AG04449 (cell line): ENCODE data around the gene SEMA3B.
A peak's percentile ranks its signal among the peaks of the same experiment; 100 is the strongest.
"Not testable (repeated sequence)": the region's sequence is repeated elsewhere in the genome, so short reads cannot be mapped to it uniquely, and the experiment has no call there.

Source experiments
- CTCF ChIA-PET: fragments of 350-600 bp; formaldehyde crosslinking; extraction: SDS; loops from one replicate; lab custom pipeline; 2021; ENCODE audit warnings: antibody characterized with exemption; lab: Yijun Ruan, JAX
- POLR2A ChIA-PET: fragments of 400-600, 350-600 bp; formaldehyde crosslinking; extraction: SDS; loops from one replicate; lab custom pipeline; 2020; ENCODE audit warnings: antibody characterized with exemption, inconsistent platforms; lab: Yijun Ruan, JAX
- DNase-seq: peaks from one replicate; pipeline ENCODE4 v3.0.0-alpha.2; 2010; ENCODE audit warnings: low read depth, low spot score
- H3K4me3 ChIP-seq: 2 replicates; pipeline ENCODE4 v1.5.1; 2011; ENCODE audit warnings: low read depth, mild to moderate bottlenecking, control low read depth, low read length
- TF ChIP-seq, protein P1 (sequence below): IDR thresholded peaks from one replicate; pipeline ENCODE4 v1.5.1; 2011; ENCODE audit warnings: mild to moderate bottlenecking, moderate library complexity, low read length, control low read depth, inconsistent platforms; ENCODE audit not compliant: insufficient read depth; ENCODE audit errors: missing control alignments

The SEMA3B gene

GRCh38 chr3:50261505-50261904 lies 7.4 kb upstream of the SEMA3B start:
- H3K4me3 ChIP-seq, result no peak overlapping the region
- TF ChIP-seq, protein P1, sequence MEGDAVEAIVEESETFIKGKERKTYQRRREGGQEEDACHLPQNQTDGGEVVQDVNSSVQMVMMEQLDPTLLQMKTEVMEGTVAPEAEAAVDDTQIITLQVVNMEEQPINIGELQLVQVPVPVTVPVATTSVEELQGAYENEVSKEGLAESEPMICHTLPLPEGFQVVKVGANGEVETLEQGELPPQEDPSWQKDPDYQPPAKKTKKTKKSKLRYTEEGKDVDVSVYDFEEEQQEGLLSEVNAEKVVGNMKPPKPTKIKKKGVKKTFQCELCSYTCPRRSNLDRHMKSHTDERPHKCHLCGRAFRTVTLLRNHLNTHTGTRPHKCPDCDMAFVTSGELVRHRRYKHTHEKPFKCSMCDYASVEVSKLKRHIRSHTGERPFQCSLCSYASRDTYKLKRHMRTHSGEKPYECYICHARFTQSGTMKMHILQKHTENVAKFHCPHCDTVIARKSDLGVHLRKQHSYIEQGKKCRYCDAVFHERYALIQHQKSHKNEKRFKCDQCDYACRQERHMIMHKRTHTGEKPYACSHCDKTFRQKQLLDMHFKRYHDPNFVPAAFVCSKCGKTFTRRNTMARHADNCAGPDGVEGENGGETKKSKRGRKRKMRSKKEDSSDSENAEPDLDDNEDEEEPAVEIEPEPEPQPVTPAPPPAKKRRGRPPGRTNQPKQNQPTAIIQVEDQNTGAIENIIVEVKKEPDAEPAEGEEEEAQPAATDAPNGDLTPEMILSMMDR, result no peak
- ChIA-PET POLR2A (interaction anchor here (0.6 to 0.7 kb wide), 2 partner anchors 13 to 26 kb away, joined by 3 read pairs; no protein-coding TSS in a partner anchor), CTCF (interaction anchor here (0.8 to 47.4 kb wide), 7 partner anchors 4 to 68 kb away, joined by 3 to 1609 read pairs (median 4); partner anchors contain the start of genes GNAI2, LSMEM2, SEMA3B and SLC38A3)
- DNase-seq, result no peak

- POLR2A ChIA-PET, H3K4me3 ChIP-seq, DNase-seq: not testable (repeated sequence)
- CTCF ChIA-PET, result interaction anchor here (40.0 to 47.4 kb wide), 2 partner anchors 4 to 23 kb away, joined by 1609 read pairs; partner anchors contain the start of genes GNAI2, LSMEM2 and SEMA3B
Measured at GRCh38 chr3:50262200-50262599, 6.7 kb upstream of the SEMA3B start.

DNA sequence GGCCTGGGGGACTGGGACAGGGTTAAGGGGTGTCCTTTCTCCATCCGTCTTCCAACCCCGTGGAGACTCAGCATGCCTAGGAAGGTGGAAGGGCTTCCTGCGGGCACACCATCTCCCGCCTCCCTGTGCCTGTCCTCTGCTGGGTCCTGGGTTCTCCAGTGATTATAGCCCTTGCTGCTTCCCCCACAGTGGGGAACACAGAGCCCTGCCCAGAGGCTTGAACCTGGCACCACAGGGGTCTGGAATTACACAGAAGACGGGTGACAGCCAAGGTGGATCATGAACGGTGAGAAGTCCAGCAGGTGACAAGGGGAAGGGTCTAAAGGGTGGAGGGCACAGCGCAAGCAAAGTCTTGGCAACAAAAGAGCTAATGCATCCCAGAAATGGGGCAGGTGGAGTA lies 6.2 kb upstream of the SEMA3B start:
- CTCF ChIA-PET, result interaction anchor here (0.8 to 40.0 kb wide), 5 partner anchors 10 to 71 kb away, joined by 3 to 1609 read pairs (median 4); partner anchors contain the start of gene GNAI2
- TF ChIP-seq, protein P1, result no peak
- no peak for DNase-seq
- POLR2A ChIA-PET, result interaction anchor here (0.6 to 2.9 kb wide), 3 partner anchors 16 to 36 kb away, joined by 3 to 14 read pairs (median 7); partner anchors contain the start of gene GNAI2
- no peak overlapping the region for H3K4me3 ChIP-seq

DNA sequence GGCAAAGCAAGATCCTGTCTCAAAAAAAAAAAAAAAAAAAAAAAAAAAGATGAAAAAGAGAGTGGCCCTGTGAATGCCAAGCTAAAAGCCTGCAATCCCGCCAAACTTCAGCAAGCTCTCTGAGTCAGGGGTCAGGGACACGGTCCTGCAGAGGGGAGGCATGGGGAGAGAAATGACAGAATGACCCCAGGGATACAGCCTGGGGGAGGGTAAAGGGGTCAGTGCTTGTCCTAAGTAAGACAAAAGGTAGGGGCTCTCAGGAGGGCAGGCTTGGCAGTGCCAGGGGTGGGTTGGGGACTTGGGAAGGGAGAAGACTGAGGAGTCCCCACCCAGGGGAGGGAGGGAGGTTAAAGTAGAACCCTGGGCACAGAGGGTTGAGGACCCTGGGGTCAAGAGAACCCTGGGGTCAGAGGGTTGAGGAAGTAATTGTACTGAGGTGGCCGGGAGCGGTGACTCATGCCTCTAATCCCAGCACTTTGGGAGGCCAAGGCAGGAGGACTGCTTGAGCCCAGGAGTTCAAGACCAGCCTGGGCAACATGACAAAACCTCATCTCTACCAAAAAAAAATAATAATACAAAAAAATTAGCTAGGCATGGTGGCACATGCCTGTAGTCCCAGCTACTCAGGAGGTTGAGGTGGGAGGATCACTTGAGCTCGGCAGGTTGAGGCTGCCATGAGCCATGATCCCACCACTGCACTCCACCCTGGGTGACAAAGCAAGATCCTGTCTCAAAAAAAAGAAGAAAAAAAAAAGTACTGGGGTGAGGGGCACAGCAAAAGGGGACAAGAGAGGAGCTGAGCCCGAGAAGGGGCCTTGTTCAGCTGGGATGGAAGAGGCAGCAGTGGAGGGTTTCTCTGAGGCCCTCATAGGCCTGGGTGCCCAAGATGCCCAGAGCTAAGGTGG lies 5.2 kb upstream of the SEMA3B start:
- DNase-seq, result no peak
- TF ChIP-seq, protein P1, result no peak
- CTCF ChIA-PET, result interaction anchor here (0.8 to 40.0 kb wide), 10 partner anchors 9 to 72 kb away, joined by 3 to 1609 read pairs (median 3); partner anchors contain the start of genes GNAI2 and GNAT1
- peak overlapping the region; percentile 36 for H3K4me3 ChIP-seq
- POLR2A ChIA-PET, result interaction anchor here (0.6 to 2.9 kb wide), 12 partner anchors 9 to 64 kb away, joined by 3 to 14 read pairs (median 4); partner anchors contain the start of gene GNAI2

DNA sequence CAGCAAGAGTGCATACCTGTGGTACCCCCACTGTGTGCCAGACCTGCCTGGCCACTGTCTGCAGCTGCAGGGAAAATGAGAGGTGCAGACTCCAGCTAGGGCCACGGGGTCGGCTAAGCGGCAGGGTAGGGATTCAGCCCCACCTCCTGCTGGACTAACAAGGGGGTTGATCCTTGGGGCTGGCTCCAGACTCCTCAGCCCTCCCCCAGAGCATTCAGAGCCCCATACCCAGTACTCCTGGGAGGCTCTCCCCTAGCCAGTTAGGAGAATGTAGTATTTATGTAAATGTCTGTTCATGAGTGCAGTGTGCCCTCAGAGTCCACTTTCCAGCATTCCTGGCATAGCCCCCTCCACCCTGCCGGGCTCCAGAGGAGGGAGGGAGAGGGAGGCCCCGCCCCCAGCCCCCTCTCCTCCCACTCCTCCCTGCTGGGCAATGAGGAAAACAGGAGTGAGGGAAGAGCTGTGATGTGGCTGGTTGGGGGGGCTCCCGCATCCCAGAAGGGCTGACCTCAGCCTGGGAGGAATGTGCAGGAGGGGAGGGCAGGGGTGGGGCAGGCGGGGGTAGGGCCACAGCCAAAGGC lies 4.5 kb upstream of the SEMA3B start:
- POLR2A ChIA-PET, result interaction anchor here (0.5 to 2.9 kb wide), 11 partner anchors 10 to 335 kb away, joined by 3 to 14 read pairs (median 4); partner anchors contain the start of genes GNAI2 and MON1A
- H3K4me3 ChIP-seq, result peak overlapping the region; percentile 36
- TF ChIP-seq, protein P1, result no peak
- peak; percentile 84 for DNase-seq
- CTCF ChIA-PET, result interaction anchor here (0.8 to 40.0 kb wide), 8 partner anchors 9 to 71 kb away, joined by 3 to 1609 read pairs (median 4); partner anchors contain the start of genes GNAI2 and GNAT1

DNA sequence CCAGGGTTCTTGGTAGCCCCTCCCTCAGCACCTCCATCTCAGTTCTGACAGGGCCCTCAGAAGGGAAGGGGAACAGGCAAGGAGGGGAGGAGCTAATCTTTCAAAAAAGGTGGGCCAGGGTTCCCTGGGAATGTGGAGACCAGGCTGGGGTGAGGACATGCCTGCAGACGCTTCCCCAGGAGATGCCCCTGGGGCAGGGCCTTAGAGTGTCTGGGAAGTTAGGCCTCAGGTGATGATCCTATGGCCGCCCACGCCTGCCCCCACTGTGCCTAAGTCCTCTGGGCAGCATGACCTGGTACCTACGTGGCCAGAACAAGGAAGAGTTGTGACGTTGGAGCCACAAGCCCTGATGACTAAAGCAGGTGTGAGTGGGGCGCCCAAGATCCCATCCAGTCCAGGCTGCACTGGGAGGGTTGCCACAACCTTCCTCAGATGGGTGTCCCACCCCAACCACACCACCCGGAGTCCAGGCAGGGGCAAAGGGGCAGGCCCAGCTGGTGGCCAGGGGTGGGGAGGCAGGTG lies 3.9 kb upstream of the SEMA3B start:
- TF ChIP-seq, protein P1, result no peak

More for the DNA sequence above, 3.9 kb upstream of the SEMA3B start:
- no peak overlapping the region for H3K4me3 ChIP-seq
- POLR2A ChIA-PET, result interaction anchor here (0.5 to 2.9 kb wide), 9 partner anchors 11 to 336 kb away, joined by 3 to 14 read pairs (median 5); partner anchors contain the start of genes GNAI2 and MON1A
- CTCF ChIA-PET, result interaction anchor here (0.8 to 40.0 kb wide), 5 partner anchors 8 to 72 kb away, joined by 3 to 1609 read pairs (median 7); partner anchors contain the start of genes GNAI2 and GNAT1
- DNase-seq, result no peak
